Ishikawa (cell line): Measurements from ENCODE around the gene SLC22A15.

Experiments used
- CEBPB ChIP-seq: IDR thresholded peaks from 2 replicates; pipeline ENCODE4 v1.6.1; 2012
- EGR1 ChIP-seq: IDR thresholded peaks from 2 replicates; pipeline ENCODE4 v1.6.1; 2012
- EP300 ChIP-seq: IDR thresholded peaks from 2 replicates; pipeline ENCODE4 v1.6.1; 2012; ENCODE audit warnings: borderline replicate concordance
- FOXM1 ChIP-seq: IDR thresholded peaks from 2 replicates; pipeline ENCODE4 v1.6.1; 2012; ENCODE audit warnings: low read depth, borderline replicate concordance
- MAX ChIP-seq: IDR thresholded peaks from 2 replicates; pipeline ENCODE4 v1.6.1; 2012
- RAD21 ChIP-seq: IDR thresholded peaks from 2 replicates; pipeline ENCODE4 v1.6.1; 2012; ENCODE audit warnings: low read depth
- REST ChIP-seq: IDR thresholded peaks from 2 replicates; pipeline ENCODE4 v1.6.1; 2012; ENCODE audit warnings: low read depth, mild to moderate bottlenecking
- TAF1 ChIP-seq: IDR thresholded peaks from 2 replicates; pipeline ENCODE4 v1.6.1; 2012; ENCODE audit warnings: low read depth, mild to moderate bottlenecking
- TCF12 ChIP-seq: IDR thresholded peaks from 2 replicates; pipeline ENCODE4 v1.6.1; 2012; ENCODE audit warnings: low read depth
- TEAD4 ChIP-seq: IDR thresholded peaks from 2 replicates; pipeline ENCODE4 v1.6.1; 2012
- USF1 ChIP-seq: IDR thresholded peaks from 2 replicates; pipeline ENCODE4 v1.6.1; 2012
- YY1 ChIP-seq: IDR thresholded peaks from 2 replicates; pipeline ENCODE4 v1.6.1; 2012; ENCODE audit warnings: low read depth
- ZBTB7A ChIP-seq: IDR thresholded peaks from 2 replicates; pipeline ENCODE4 v1.6.1; 2012; ENCODE audit warnings: low read depth

GRCh38 chr1:115988953-115989352 is 12.6 kb downstream of the SLC22A15 start:
- TF ChIP-seq MAX: no peak
- TF ChIP-seq REST: no peak
- no peak for TF ChIP-seq YY1
- no peak for TF ChIP-seq RAD21
- no peak for TF ChIP-seq TAF1
- TF ChIP-seq TCF12: no peak
- no peak for TF ChIP-seq FOXM1
- no peak for TF ChIP-seq EP300
- no peak for TF ChIP-seq CEBPB
- no peak for TF ChIP-seq USF1
- no peak for TF ChIP-seq TEAD4
- no peak for TF ChIP-seq EGR1
- no peak for TF ChIP-seq ZBTB7A
